Thyroid gland (tissue), 4 donors: Measurements from ENCODE around the gene GABRR2.

ENCODE experiments used
- CTCF ChIP-seq, 6 experiments: fragments of 200-600 bp in 3 of 6; fragments of 450-650 bp in 3 of 6; sonication (generic) in 3 of 6; IDR thresholded peaks; one replicate each; pipeline ENCODE4 v1.5.1; 2016 to 2019; ENCODE audit warnings: antibody characterized with exemption in 6 of 6, mild to moderate bottlenecking in 2 of 6, inconsistent platforms in 1 of 6, moderate library complexity in 1 of 6
- POLR2A ChIP-seq, 2 donors: fragments of 450-650 bp; IDR thresholded peaks; one replicate each; pipeline ENCODE4 v1.6.1; 2017; ENCODE audit warnings: antibody characterized with exemption in 2 of 2, mild to moderate bottlenecking in 2 of 2, moderate library complexity in 1 of 2

GRCh38 chr6:89237158-89237557, 77.9 kb downstream of the GABRR2 start:
- TF ChIP-seq CTCF (IDR thresholded peaks at IDR 0.05): no peak
- TF ChIP-seq POLR2A (IDR thresholded peaks at IDR 0.05): no peak
